ENCODE measurements around the gene PRDM2. TPM values are rescaled to one million over a fixed set of nuclear protein-coding genes. Genes with fewer than 3 reads are reported as not detected.

Gene PRDM2
- 44.3 and 47.7 TPM in 2 replicates for total RNA-seq
- long read RNA-seq, partial matches to known transcripts = 18 of 30 reads
- long read RNA-seq, other reads (novel, unspliced or antisense) = 11 of 30 reads

GRCh38 chr1:13699936-13700520 lies at the start of gene PRDM2:
PRDM2 (plus strand) TSS chr1:13700188; CDS start chr1:13715606, 15,418 bp downstream.
- DNase-seq (ENCODE audit: low spot score, unreplicated experiment) = peak; percentile 36
- Mint-ChIP-seq H3K9me3 (ENCODE audit: low read depth) (peaks cover 14% of the 10 kb centered on the region), H3K27ac (peak within 1 kb of the TSS; percentile 93), H3K27me3 (peaks cover 8% of the 10 kb centered on the region), H3K36me3 (ENCODE audit: insufficient read depth) (peaks cover 9% of the 10 kb centered on the region), H3K4me3 (ENCODE audit: low read depth) (peak within 1 kb of the TSS; percentile 83), H3K4me1 (ENCODE audit: low read depth) (peaks cover 9% of the 10 kb centered on the region)
- no peak for TF ChIP-seq CTCF (IDR thresholded peaks at IDR 0.05; ENCODE audit: unreplicated experiment)

- Mint-ChIP-seq H3K27me3 (peaks cover 3% of the 10 kb centered on the region), H3K4me3 (ENCODE audit: low read depth) (no peak overlapping the region), H3K9me3 (ENCODE audit: low read depth) (peaks cover 8% of the 10 kb centered on the region), H3K4me1 (ENCODE audit: low read depth) (no peaks in the 10 kb centered on the region), H3K27ac (no peak overlapping the region), H3K36me3 (ENCODE audit: insufficient read depth) (no peaks in the 10 kb centered on the region)
- TF ChIP-seq CTCF (IDR thresholded peaks at IDR 0.05; ENCODE audit: unreplicated experiment) = no peak
- no peak for DNase-seq (ENCODE audit: low spot score, unreplicated experiment)
Measured at GRCh38 chr1:13651279-13651678, 48.7 kb upstream of the PRDM2 start.

DNA sequence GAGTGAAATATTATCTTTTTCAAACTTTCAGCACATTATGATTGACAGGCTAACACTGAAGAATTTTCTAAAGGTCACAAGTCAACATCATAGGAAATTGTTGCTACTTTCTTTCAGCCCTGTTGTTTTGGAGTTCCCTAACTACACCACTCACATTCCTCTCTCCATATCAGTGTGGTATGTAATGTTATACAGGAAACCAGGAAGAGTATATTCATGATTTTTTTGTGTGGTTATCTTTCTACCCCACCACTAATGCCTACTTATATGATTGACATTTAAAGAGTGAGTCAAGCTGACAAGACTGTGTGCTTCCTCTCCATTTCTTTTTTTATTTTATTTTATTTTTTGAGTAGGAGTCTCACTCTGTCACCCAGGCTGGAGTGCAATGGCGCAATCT lies 47.8 kb upstream of the PRDM2 start:
- Mint-ChIP-seq H3K4me3 (ENCODE audit: low read depth) (no peak overlapping the region), H3K9me3 (ENCODE audit: low read depth) (peaks cover 8% of the 10 kb centered on the region), H3K4me1 (ENCODE audit: low read depth) (no peaks in the 10 kb centered on the region), H3K27me3 (peaks cover 3% of the 10 kb centered on the region), H3K36me3 (ENCODE audit: insufficient read depth) (no peaks in the 10 kb centered on the region), H3K27ac (no peak overlapping the region)
- DNase-seq (ENCODE audit: low spot score, unreplicated experiment) = no peak
- TF ChIP-seq CTCF (IDR thresholded peaks at IDR 0.05; ENCODE audit: unreplicated experiment) = no peak

GRCh38 chr1:13661539-13661938 lies 38.4 kb upstream of the PRDM2 start:
- TF ChIP-seq CTCF (IDR thresholded peaks at IDR 0.05; ENCODE audit: unreplicated experiment) = no peak
- H3K9me3 Mint-ChIP-seq (ENCODE audit: low read depth) = peaks cover 4% of the 10 kb centered on the region
- no peaks in the 10 kb centered on the region for H3K4me1 Mint-ChIP-seq (ENCODE audit: low read depth)
- peaks cover 2% of the 10 kb centered on the region for H3K36me3 Mint-ChIP-seq (ENCODE audit: insufficient read depth)
- no peak for DNase-seq (ENCODE audit: low spot score, unreplicated experiment)
- no peak overlapping the region for H3K4me3 Mint-ChIP-seq (ENCODE audit: low read depth)
- H3K27ac Mint-ChIP-seq = no peak overlapping the region
- no peaks in the 10 kb centered on the region for H3K27me3 Mint-ChIP-seq

DNA sequence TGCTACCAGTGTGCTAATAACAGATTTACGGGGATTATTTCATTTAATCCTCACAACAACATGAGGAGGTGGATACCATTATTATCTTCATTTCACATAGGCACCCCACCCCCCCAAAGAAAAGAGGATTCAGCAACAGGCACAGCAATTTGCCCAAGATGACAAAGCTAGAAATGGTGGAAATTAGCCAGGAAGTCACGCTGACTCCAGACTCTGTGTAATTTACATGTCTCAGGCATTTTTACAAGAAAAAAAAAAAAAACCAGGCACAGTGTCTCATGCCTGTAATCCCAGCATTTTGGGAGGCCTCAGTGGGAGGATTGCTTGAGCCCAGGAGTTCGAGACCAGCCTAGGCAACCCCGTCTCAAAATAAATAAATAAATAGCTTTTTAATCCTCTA lies 37.5 kb upstream of the PRDM2 start:
- no peak overlapping the region for H3K27ac Mint-ChIP-seq
- H3K27me3 Mint-ChIP-seq = no peaks in the 10 kb centered on the region
- peaks cover 2% of the 10 kb centered on the region for H3K36me3 Mint-ChIP-seq (ENCODE audit: insufficient read depth)
- H3K9me3 Mint-ChIP-seq (ENCODE audit: low read depth) = peaks cover 4% of the 10 kb centered on the region
- no peak for TF ChIP-seq CTCF (IDR thresholded peaks at IDR 0.05; ENCODE audit: unreplicated experiment)
- no peaks in the 10 kb centered on the region for H3K4me1 Mint-ChIP-seq (ENCODE audit: low read depth)
- H3K4me3 Mint-ChIP-seq (ENCODE audit: low read depth) = no peak overlapping the region
- no peak for DNase-seq (ENCODE audit: low spot score, unreplicated experiment)
